Keratinocyte (primary cell): ENCODE measurements around the gene KEL.

Experiments used
- EZH2 ChIP-seq: IDR thresholded peaks from one replicate; pipeline ENCODE4 v1.6.1; 2012; ENCODE audit warnings: inconsistent platforms, mild to moderate bottlenecking, low read length, moderate library complexity
- TF ChIP-seq, protein P1 (sequence below), 3 experiments: IDR thresholded peaks in 1 of 3; conservative IDR thresholded peaks in 1 of 3; optimal IDR thresholded peaks in 1 of 3; 2 replicates in 2 of 3; 3 replicates in 1 of 3; pipeline versions ENCODE3 to v1.5.1; 2011; ENCODE audit warnings: low read length in 3 of 3, mild to moderate bottlenecking in 3 of 3, moderate library complexity in 2 of 3, control low read depth in 1 of 3, inconsistent platforms in 1 of 3; ENCODE audit not compliant: insufficient read depth in 2 of 3; ENCODE audit errors: extremely low read depth in 1 of 3

DNA sequence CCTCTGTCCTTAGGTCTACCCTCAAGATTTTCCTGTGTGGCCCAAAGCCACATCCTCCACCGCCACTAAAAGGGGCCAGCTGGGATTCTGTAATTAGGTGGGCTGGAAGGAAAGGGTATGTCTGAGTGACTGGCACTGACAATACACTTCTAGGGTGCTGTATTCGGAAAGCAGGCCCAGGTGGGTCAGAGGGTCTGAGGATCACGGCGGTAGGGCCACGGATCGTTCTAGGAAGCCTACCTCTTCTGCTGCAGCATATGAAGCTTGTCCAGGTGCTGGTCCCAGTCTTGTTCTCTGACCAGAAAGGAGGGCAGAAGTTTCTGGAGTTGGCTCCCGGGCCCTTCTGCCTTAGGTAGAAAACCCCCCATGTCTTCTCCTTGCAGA lies 29.1 kb downstream of the KEL start:
- TF ChIP-seq, protein P1, sequence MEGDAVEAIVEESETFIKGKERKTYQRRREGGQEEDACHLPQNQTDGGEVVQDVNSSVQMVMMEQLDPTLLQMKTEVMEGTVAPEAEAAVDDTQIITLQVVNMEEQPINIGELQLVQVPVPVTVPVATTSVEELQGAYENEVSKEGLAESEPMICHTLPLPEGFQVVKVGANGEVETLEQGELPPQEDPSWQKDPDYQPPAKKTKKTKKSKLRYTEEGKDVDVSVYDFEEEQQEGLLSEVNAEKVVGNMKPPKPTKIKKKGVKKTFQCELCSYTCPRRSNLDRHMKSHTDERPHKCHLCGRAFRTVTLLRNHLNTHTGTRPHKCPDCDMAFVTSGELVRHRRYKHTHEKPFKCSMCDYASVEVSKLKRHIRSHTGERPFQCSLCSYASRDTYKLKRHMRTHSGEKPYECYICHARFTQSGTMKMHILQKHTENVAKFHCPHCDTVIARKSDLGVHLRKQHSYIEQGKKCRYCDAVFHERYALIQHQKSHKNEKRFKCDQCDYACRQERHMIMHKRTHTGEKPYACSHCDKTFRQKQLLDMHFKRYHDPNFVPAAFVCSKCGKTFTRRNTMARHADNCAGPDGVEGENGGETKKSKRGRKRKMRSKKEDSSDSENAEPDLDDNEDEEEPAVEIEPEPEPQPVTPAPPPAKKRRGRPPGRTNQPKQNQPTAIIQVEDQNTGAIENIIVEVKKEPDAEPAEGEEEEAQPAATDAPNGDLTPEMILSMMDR (optimal IDR thresholded peaks at IDR 0.05 in 1 of 3, IDR thresholded peaks at IDR 0.05 in 1 of 3, conservative IDR thresholded peaks at IDR 0.05 in 1 of 3; ENCODE audit: extremely low read depth in 1 of 3, insufficient read depth in 2 of 3, low read length in 3 of 3), result no peak
- TF ChIP-seq EZH2, result no peak
